Pancreas (tissue), 10 donors: ENCODE results near the gene KCNC4. TPM values are rescaled to one million over a fixed set of nuclear protein-coding genes. Genes with fewer than 3 reads are reported as not detected.

Experiments
- ATAC-seq, 4 donors: fragments of 200-7000 bp; cut with Tn5 transposase; one replicate each; pipeline versions ENCODE4 v1.8.0 to v1.9.1; 2020; ENCODE audit warnings: mild to moderate bottlenecking in 4 of 4, moderate library complexity in 4 of 4
- DNase-seq, 6 donors: peaks; one replicate each; pipeline ENCODE4 v3.0.0-alpha.2; 2020
- FAIRE-seq: peaks from 2 replicates; lab custom pipeline; 2012; peaks lifted over from hg19 to GRCh38; lab: Jason Lieb, UNC
- H3K27ac ChIP-seq, 4 donors: fragments of 200-600 bp; sonication (generic); 1 replicate in 3 of 4; 2 replicates in 1 of 4; pipeline versions ENCODE4 v1.5.0 to v1.8.0; 2020
- H3K27me3 ChIP-seq, 4 donors: fragments of 200-600 bp; one replicate each; pipeline ENCODE4 v1.8.0; 2021
- H3K36me3 ChIP-seq, 3 donors: fragments of 200-600 bp; sonication (generic) in 1 of 3; one replicate each; pipeline versions ENCODE4 v1.5.0 to v1.8.0; 2020 to 2021
- H3K4me1 ChIP-seq, 3 donors: fragments of 200-600 bp; one replicate each; pipeline ENCODE4 v1.8.0; 2021
- H3K4me3 ChIP-seq, 4 donors: fragments of 200-600 bp; sonication (generic) in 2 of 4; one replicate each; pipeline versions ENCODE4 v1.5.0 to v1.8.0; 2020 to 2021
- H3K9me3 ChIP-seq, 4 donors: fragments of 200-600 bp; one replicate each; pipeline ENCODE4 v1.8.0; 2021
- WGBS, 2 donors: extraction: QIAGEN DNeasy Blood & Tissue Kit; methylation state at CpG; one replicate each; pipeline ENCODE4 v1.1.7; 2013; 5-methylcytosine and 5-hydroxymethylcytosine counted together
- intact Hi-C, 3 donors: fragments of 100-400 bp; cut with DNase I; formaldehyde crosslinking; loops; one replicate each; pipeline versions ENCODE4 v1.11.1 to v1.14.2; 2022
- polyA plus RNA-seq, 2 donors: library from polyadenylated mRNA; stranded (reverse); fragments of 200-250 nt; gene quantifications; one replicate each; pipeline ENCODE4 v1.2.3, GENCODE V29; 2013
- total RNA-seq, 6 donors: library from RNA; stranded (reverse); fragmentation: NEBNext Ultra II Directional in 4 of 6; extraction: Animal tissue kit (Norgen Biotek cat#: 25700) in 4 of 6; gene quantifications; one replicate each; pipeline versions ENCODE4 v1.2.1 to v1.2.4, GENCODE V29; 2021 to 2023
- TF ChIP-seq, protein P1 (sequence below), 4 donors: fragments of 200-600 bp; sonication (generic) in 3 of 4; IDR thresholded peaks; one replicate each; pipeline versions ENCODE4 v1.5.0 to v1.8.0; 2021; ENCODE audit warnings: antibody characterized with exemption in 4 of 4
- donor health status: healthy with polysubstance abuse.
- donor health status: DM: no; HTN: no; CAD: no; lungs with moderate emphysema.
- donor health status: DM: no; HTN: no; CAD: no.
- donor health status: control.
- donor health status: control.
- donor health status: Bipolar disorder and iron deficiency.
- donor health status: DM: yes; HTN: yes; CAD: no.
- donor health status: DM: no; HTN: no; CAD: no.
- donor health status: DM: no; HTN: no; CAD: no.
- donor health status: DM: yes; HTN: yes; CAD: no.

KCNC4 gene
- total and polyA plus RNA-seq, 8 donors, result 5.4 to 18.6 (median 9.5) TPM

- DNase-seq (no peak), FAIRE-seq (no peak), ATAC-seq (peak in 3 of 4 donors; percentile 14 to 60 (median 23))
- Histone ChIP-seq H3K4me3 (no peak overlapping the region), H3K9me3 (no peaks in the 10 kb centered on the region), H3K27ac (peak overlapping the region in 1 of 4 donors; percentile 41), H3K4me1 (peaks cover 0 to 12% (median 11%) of the 10 kb centered on the region in 3 donors), H3K27me3 (no peaks in the 10 kb centered on the region), H3K36me3 (no peaks in the 10 kb centered on the region)
- 49 to 60% methylated on average over 9 of the region's 9 CpGs for WGBS, 2 donors
- intact Hi-C loops, result no loop called here
- TF ChIP-seq, protein P1, sequence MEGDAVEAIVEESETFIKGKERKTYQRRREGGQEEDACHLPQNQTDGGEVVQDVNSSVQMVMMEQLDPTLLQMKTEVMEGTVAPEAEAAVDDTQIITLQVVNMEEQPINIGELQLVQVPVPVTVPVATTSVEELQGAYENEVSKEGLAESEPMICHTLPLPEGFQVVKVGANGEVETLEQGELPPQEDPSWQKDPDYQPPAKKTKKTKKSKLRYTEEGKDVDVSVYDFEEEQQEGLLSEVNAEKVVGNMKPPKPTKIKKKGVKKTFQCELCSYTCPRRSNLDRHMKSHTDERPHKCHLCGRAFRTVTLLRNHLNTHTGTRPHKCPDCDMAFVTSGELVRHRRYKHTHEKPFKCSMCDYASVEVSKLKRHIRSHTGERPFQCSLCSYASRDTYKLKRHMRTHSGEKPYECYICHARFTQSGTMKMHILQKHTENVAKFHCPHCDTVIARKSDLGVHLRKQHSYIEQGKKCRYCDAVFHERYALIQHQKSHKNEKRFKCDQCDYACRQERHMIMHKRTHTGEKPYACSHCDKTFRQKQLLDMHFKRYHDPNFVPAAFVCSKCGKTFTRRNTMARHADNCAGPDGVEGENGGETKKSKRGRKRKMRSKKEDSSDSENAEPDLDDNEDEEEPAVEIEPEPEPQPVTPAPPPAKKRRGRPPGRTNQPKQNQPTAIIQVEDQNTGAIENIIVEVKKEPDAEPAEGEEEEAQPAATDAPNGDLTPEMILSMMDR (IDR thresholded peaks at IDR 0.05), result no peak
These were observed 33.5 kb downstream of the KCNC4 start for GRCh38 chr1:110243574-110243973.

- WGBS, 2 donors, result 73 to 79% methylated on average over 9 of the region's 9 CpGs
- DNase-seq, result peak in 1 of 6 donors; percentile 2
- FAIRE-seq, result no peak
- Histone ChIP-seq H3K9me3 (no peaks in the 10 kb centered on the region), H3K4me1 (peaks cover 0 to 5% (median 4%) of the 10 kb centered on the region in 3 donors), H3K27ac (no peak overlapping the region), H3K27me3 (no peaks in the 10 kb centered on the region), H3K36me3 (no peaks in the 10 kb centered on the region), H3K4me3 (no peak overlapping the region)
- TF ChIP-seq, protein P1 (IDR thresholded peaks at IDR 0.05), result no peak
- no peak for ATAC-seq
- intact Hi-C loops, result no loop called here
These were observed 35.9 kb downstream of the KCNC4 start for GRCh38 chr1:110245876-110246620.

DNA sequence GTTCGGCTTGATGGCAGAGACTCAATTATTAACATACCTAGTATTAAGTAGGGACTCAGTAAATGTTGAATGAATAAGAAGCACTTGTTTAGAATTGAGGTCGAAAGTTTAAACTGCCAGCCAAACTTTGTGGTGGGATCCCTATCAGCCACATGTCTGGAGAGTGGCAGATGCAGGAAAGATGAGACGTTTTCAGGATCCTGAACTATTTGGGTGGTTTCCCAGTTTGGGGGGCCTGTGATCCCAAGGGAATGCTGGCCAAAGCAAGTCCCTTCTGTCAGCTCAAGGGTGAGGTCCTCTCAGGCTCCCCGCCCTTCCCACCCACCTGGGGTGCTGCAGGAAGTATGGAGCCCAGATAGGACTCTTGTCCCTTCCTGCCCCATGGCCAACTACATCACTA, 38.6 kb downstream of the KCNC4 start:
- H3K36me3 ChIP-seq, result no peaks in the 10 kb centered on the region
- no peaks in the 10 kb centered on the region for H3K9me3 ChIP-seq
- no peaks in the 10 kb centered on the region for H3K27me3 ChIP-seq
- WGBS, 2 donors, result 84 to 90% methylated on average over 4 of the region's 4 CpGs
- H3K4me1 ChIP-seq, result no peaks in the 10 kb centered on the region
- H3K4me3 ChIP-seq, result no peak overlapping the region
- no peak for DNase-seq
- no peak for ATAC-seq
- TF ChIP-seq, protein P1 (IDR thresholded peaks at IDR 0.05), result no peak
- FAIRE-seq, result no peak
- intact Hi-C loops, result no loop called here
- no peak overlapping the region for H3K27ac ChIP-seq

DNA sequence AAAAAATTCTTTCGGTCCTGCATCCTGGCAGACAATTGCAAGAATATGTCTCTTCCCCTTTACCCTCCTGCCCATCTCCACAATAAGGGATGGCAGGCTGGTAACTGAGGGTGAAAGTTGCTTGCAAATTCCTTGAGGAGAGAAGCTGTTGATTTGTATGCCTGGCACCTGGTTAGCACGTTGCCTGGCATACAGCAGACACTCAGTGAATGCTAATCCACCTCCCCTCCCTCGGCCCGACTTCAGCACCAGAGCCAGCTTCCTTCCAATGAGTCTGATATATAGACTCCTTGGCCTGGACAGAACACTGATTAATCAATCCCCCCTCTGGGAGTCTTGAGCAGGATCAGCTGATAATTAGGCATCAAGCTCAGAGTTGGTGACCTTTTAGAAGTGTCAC, 39.1 kb downstream of the KCNC4 start:
- no peaks in the 10 kb centered on the region for H3K9me3 ChIP-seq
- no peak for DNase-seq
- no peak for ATAC-seq
- FAIRE-seq, result no peak
- H3K36me3 ChIP-seq, result no peaks in the 10 kb centered on the region
- intact Hi-C loops, result no loop called here
- no peaks in the 10 kb centered on the region for H3K27me3 ChIP-seq
- TF ChIP-seq, protein P1 (IDR thresholded peaks at IDR 0.05), result no peak
- no peak overlapping the region for H3K27ac ChIP-seq
- H3K4me3 ChIP-seq, result no peak overlapping the region
- no peaks in the 10 kb centered on the region for H3K4me1 ChIP-seq
- 87 to 88% methylated on average over 4 of the region's 4 CpGs for WGBS, 2 donors

DNA sequence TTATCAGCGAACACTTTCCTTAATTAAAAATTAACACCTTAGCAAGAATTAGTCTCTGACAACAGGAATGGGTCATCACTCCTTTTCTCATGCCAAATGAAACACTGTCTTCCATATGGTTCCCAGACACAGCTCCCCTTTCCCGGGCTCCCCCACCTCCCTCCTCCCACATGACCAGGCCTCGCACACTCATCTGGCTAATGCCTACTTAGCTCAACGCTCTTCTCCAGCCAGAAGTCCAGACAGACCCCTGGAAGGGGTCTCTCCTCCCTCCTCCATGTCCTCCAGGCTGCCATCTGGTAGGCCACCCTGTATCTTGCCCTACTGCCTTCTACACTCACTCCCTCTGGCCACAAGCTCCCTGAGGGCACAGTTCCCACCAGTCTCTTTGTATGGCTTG, 39.9 kb downstream of the KCNC4 start:
- TF ChIP-seq, protein P1 (IDR thresholded peaks at IDR 0.05), result no peak
- no peak for FAIRE-seq
- no peak for ATAC-seq
- intact Hi-C loops, result no loop called here
- no peak overlapping the region for H3K4me3 ChIP-seq
- no peaks in the 10 kb centered on the region for H3K4me1 ChIP-seq
- WGBS, 2 donors, result 89 to 90% methylated on average over 4 of the region's 4 CpGs
- H3K9me3 ChIP-seq, result no peaks in the 10 kb centered on the region
- DNase-seq, result no peak
- H3K36me3 ChIP-seq, result no peaks in the 10 kb centered on the region
- no peak overlapping the region for H3K27ac ChIP-seq
- no peaks in the 10 kb centered on the region for H3K27me3 ChIP-seq
